ENCODE results near the gene PLP2.

PLP2 gene

DNA sequence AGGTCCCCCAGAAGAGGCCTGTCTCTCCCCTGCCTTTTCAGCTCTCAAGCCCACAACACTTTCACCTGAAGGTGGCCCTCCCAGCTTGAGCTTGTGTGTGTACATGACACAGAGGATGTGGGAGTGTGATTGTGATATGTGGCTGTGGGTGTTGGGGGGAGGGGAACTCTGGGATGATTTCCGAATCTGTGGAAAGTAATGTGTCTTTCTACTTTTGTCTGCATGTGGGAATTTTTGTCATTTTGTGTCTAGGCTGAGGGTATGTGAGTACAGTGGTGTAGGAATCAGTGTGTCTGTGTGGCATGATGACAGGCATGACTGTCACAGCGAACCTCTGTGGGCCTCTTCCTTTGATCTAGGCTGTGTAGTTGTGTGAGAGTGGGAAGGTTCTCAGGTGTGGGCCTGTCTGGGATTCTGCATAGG lies 21.9 kb downstream of the PLP2 start:
- H4K20me1 ChIP-seq (ENCODE audit: insufficient read depth, low read length): no peaks in the 10 kb centered on the region
- no peaks in the 10 kb centered on the region for H3F3A ChIP-seq (ENCODE audit: insufficient read depth, low read length)
- TF ChIP-seq EZH2phosphoT487 (IDR thresholded peaks at IDR 0.05; ENCODE audit: low read length): no peak
- TF ChIP-seq, protein P1, sequence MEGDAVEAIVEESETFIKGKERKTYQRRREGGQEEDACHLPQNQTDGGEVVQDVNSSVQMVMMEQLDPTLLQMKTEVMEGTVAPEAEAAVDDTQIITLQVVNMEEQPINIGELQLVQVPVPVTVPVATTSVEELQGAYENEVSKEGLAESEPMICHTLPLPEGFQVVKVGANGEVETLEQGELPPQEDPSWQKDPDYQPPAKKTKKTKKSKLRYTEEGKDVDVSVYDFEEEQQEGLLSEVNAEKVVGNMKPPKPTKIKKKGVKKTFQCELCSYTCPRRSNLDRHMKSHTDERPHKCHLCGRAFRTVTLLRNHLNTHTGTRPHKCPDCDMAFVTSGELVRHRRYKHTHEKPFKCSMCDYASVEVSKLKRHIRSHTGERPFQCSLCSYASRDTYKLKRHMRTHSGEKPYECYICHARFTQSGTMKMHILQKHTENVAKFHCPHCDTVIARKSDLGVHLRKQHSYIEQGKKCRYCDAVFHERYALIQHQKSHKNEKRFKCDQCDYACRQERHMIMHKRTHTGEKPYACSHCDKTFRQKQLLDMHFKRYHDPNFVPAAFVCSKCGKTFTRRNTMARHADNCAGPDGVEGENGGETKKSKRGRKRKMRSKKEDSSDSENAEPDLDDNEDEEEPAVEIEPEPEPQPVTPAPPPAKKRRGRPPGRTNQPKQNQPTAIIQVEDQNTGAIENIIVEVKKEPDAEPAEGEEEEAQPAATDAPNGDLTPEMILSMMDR (IDR thresholded peaks at IDR 0.05; ENCODE audit: low read length): no peak
- no peak for TF ChIP-seq EZH2 (optimal IDR thresholded peaks at IDR 0.05; ENCODE audit: low read depth, low read length)
- H3K27ac ChIP-seq (ENCODE audit: low read length): no peak overlapping the region
- no peaks in the 10 kb centered on the region; the same call in 1 of the 2 replicates for H3K4me1 ChIP-seq (ENCODE audit: low read length)
- H3K9me3 ChIP-seq (replicated peaks; ENCODE audit: insufficient read depth, low read length): no peaks in the 10 kb centered on the region
- H3K9me2 ChIP-seq (replicated peaks; ENCODE audit: insufficient read depth, low read length): no peaks in the 10 kb centered on the region
- no peak overlapping the region for H3K9ac ChIP-seq (ENCODE audit: low read length)
- 0 out of 2 replicates have a peak, but pooled peaks cover 10% of the 10 kb centered on the region for H3K27me3 ChIP-seq (replicated peaks; ENCODE audit: insufficient read depth, low read length)
- no peak overlapping the region for H3K4me3 ChIP-seq (ENCODE audit: low read length)
- no peaks in the 10 kb centered on the region for H3K79me2 ChIP-seq (ENCODE audit: low read length)
- H3K36me3 ChIP-seq (replicated peaks; ENCODE audit: insufficient read depth, low read length): no peaks in the 10 kb centered on the region
- no peak overlapping the region for H2AFZ ChIP-seq (ENCODE audit: low read length)
- no peak overlapping the region for H3K4me2 ChIP-seq (ENCODE audit: low read depth, low read length)
- DNase-seq: no peak

DNA sequence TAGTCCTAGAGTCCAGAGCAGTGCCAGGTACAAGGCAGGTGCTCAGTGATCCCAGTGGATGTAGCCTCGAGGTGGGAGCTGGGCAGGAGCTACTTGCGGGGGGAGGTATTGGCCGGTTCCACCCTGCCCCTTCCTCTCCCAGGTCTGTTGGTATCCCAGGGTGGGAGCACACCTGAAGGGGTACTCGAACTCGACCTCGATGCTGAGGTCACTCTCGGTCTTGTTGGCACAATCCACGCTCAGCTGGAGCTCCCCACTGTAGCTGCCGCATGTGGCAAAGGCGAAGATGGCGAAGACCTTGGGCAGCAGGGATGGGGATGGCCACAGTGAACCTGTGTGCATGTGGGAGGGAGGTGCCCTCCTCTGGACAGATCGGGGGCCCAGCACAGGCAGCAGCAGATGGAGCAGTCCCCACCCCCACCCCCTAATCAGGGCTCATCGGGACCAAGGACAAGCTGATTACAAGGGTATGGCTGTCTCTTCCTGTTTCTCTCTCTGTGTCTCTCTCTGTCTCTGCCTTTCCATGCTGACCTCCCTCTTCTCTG lies 25.9 kb downstream of the PLP2 start:
- Histone ChIP-seq H3F3A (ENCODE audit: insufficient read depth, low read length) (no peaks in the 10 kb centered on the region), H3K27me3 (replicated peaks; ENCODE audit: insufficient read depth, low read length) (0 out of 2 replicates have a peak, but pooled peaks cover 10% of the 10 kb centered on the region), H3K27ac (ENCODE audit: low read length) (no peak overlapping the region), H3K4me2 (ENCODE audit: low read depth, low read length) (no peak overlapping the region), H3K9me2 (replicated peaks; ENCODE audit: insufficient read depth, low read length) (no peaks in the 10 kb centered on the region), H2AFZ (ENCODE audit: low read length) (no peak overlapping the region), H3K4me1 (ENCODE audit: low read length) (no peaks in the 10 kb centered on the region; the same call in 1 of the 2 replicates), H4K20me1 (ENCODE audit: insufficient read depth, low read length) (no peaks in the 10 kb centered on the region), H3K36me3 (replicated peaks; ENCODE audit: insufficient read depth, low read length) (no peaks in the 10 kb centered on the region), H3K9me3 (replicated peaks; ENCODE audit: insufficient read depth, low read length) (no peaks in the 10 kb centered on the region), H3K9ac (ENCODE audit: low read length) (no peak overlapping the region), H3K4me3 (ENCODE audit: low read length) (no peak overlapping the region), H3K79me2 (ENCODE audit: low read length) (no peaks in the 10 kb centered on the region)
- TF ChIP-seq EZH2phosphoT487 (IDR thresholded peaks at IDR 0.05; ENCODE audit: low read length): no peak
- no peak for TF ChIP-seq EZH2 (optimal IDR thresholded peaks at IDR 0.05; ENCODE audit: low read depth, low read length)
- TF ChIP-seq, protein P1 (IDR thresholded peaks at IDR 0.05; ENCODE audit: low read length): no peak
- no peak for DNase-seq

DNA sequence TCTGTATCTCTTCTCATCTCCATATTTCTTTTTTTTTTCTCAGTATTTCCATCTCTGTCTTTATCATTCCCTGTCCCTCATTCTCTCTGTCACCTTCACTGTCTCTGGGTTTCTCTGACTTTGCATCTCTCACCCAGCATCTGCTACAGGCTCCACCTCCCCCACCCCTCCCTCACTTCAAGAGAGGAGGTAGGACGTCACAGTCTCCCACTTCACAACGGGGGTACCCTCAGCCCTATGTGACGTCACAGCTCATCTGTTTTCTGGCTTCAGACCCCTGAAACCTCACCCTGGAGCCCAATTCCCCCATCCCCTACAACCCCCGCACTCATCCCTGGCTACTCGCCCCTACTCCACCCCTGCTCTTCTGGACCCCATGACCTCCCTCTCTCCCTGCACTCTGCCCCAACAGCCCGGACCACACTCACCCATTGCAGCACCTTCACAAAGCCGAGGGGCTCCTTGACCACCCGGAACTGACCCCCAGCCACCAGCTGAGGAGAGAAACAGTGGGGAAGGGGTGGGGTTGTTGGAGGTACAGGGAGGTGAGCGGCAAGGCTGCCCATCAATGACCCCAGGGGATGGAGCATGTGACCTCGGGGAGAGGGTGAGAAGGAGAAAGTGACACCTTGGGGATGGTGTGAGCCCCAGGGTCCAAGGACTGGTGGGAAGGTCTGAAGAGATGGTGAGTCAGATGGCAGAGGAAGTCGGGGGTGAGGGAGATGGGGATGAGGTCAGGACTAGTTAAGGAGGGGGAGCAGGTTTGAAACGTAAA lies 27.0 kb downstream of the PLP2 start:
- H3K4me1 ChIP-seq (ENCODE audit: low read length): no peaks in the 10 kb centered on the region
- no peak overlapping the region for H3K4me3 ChIP-seq (ENCODE audit: low read length)
- no peak overlapping the region for H3K27ac ChIP-seq (ENCODE audit: low read length)
- H3K27me3 ChIP-seq (replicated peaks; ENCODE audit: insufficient read depth, low read length): 0 out of 2 replicates have a peak, but pooled peaks cover 10% of the 10 kb centered on the region
- H2AFZ ChIP-seq (ENCODE audit: low read length): no peak overlapping the region
- H3K79me2 ChIP-seq (ENCODE audit: low read length): no peaks in the 10 kb centered on the region
- no peak for DNase-seq
- no peak overlapping the region for H3K4me2 ChIP-seq (ENCODE audit: low read depth, low read length)
- TF ChIP-seq, protein P1 (IDR thresholded peaks at IDR 0.05; ENCODE audit: low read length): no peak
- no peak for TF ChIP-seq EZH2 (optimal IDR thresholded peaks at IDR 0.05; ENCODE audit: low read depth, low read length)
- TF ChIP-seq EZH2phosphoT487 (IDR thresholded peaks at IDR 0.05; ENCODE audit: low read length): no peak
- no peaks in the 10 kb centered on the region for H3K36me3 ChIP-seq (replicated peaks; ENCODE audit: insufficient read depth, low read length)
- H3K9ac ChIP-seq (ENCODE audit: low read length): no peak overlapping the region
- H3K9me2 ChIP-seq (replicated peaks; ENCODE audit: insufficient read depth, low read length): no peaks in the 10 kb centered on the region
- H4K20me1 ChIP-seq (ENCODE audit: insufficient read depth, low read length): no peaks in the 10 kb centered on the region
- H3F3A ChIP-seq (ENCODE audit: insufficient read depth, low read length): no peaks in the 10 kb centered on the region
- H3K9me3 ChIP-seq (replicated peaks; ENCODE audit: insufficient read depth, low read length): no peaks in the 10 kb centered on the region
